Midbrain (tissue), 1 donor: Measurements from ENCODE around the gene SATB1.
A peak's percentile ranks its signal among the peaks of the same experiment; 100 is the strongest.

ENCODE experiments used
- DNase-seq: peaks from one replicate; lab custom pipeline; 2025; lab: John Stamatoyannopoulos, UW

Gene SATB1

GRCh38 chr3:18401300-18401961 is 23.7 kb downstream of the SATB1 start:
- no peak for DNase-seq

- DNase-seq: no peak
Observed at GRCh38 chr3:18398448-18398847, 26.7 kb downstream of the SATB1 start.

GRCh38 chr3:18396428-18396827 is 28.7 kb downstream of the SATB1 start:
- no peak for DNase-seq

GRCh38 chr3:18394384-18394995 is 30.6 kb downstream of the SATB1 start:
- DNase-seq: no peak

GRCh38 chr3:18393906-18394305 is 31.2 kb downstream of the SATB1 start:
- no peak for DNase-seq

GRCh38 chr3:18390024-18390660 is 35.0 kb downstream of the SATB1 start:
- DNase-seq: no peak

GRCh38 chr3:18389108-18389733 is 35.9 kb downstream of the SATB1 start:
- peak; percentile 8 for DNase-seq

- no peak for DNase-seq
Observed at GRCh38 chr3:18386274-18386890, 38.8 kb downstream of the SATB1 start.

- DNase-seq: no peak
Observed at GRCh38 chr3:18385706-18386105, 39.4 kb downstream of the SATB1 start.

- DNase-seq: no peak
Observed at GRCh38 chr3:18382760-18383369, 42.3 kb downstream of the SATB1 start.

- DNase-seq: no peak
Observed at GRCh38 chr3:18379647-18380046, 45.5 kb downstream of the SATB1 start.

GRCh38 chr3:18378218-18378617 is 46.9 kb downstream of the SATB1 start:
- no peak for DNase-seq

- DNase-seq: no peak
Observed at GRCh38 chr3:18376682-18377081, 48.5 kb downstream of the SATB1 start.

GRCh38 chr3:18372786-18373405 is 52.2 kb downstream of the SATB1 start:
- DNase-seq: no peak

- DNase-seq: peak; percentile 9
Observed at GRCh38 chr3:18370672-18371071, 54.5 kb downstream of the SATB1 start.

- DNase-seq: no peak
Observed at GRCh38 chr3:18369551-18370185, 55.5 kb downstream of the SATB1 start.

GRCh38 chr3:18366258-18366657 is 58.9 kb downstream of the SATB1 start:
- no peak for DNase-seq

- no peak for DNase-seq
Observed at GRCh38 chr3:18363338-18363737, 61.8 kb downstream of the SATB1 start.

- no peak for DNase-seq
Observed at GRCh38 chr3:18357747-18358146, 67.4 kb downstream of the SATB1 start.

GRCh38 chr3:18355832-18356231 is 69.3 kb downstream of the SATB1 start:
- DNase-seq: no peak

GRCh38 chr3:18354701-18355100 is 70.4 kb downstream of the SATB1 start:
- no peak for DNase-seq
